Measurements from ENCODE around the gene ZSCAN4.

The ZSCAN4 gene

DNA sequence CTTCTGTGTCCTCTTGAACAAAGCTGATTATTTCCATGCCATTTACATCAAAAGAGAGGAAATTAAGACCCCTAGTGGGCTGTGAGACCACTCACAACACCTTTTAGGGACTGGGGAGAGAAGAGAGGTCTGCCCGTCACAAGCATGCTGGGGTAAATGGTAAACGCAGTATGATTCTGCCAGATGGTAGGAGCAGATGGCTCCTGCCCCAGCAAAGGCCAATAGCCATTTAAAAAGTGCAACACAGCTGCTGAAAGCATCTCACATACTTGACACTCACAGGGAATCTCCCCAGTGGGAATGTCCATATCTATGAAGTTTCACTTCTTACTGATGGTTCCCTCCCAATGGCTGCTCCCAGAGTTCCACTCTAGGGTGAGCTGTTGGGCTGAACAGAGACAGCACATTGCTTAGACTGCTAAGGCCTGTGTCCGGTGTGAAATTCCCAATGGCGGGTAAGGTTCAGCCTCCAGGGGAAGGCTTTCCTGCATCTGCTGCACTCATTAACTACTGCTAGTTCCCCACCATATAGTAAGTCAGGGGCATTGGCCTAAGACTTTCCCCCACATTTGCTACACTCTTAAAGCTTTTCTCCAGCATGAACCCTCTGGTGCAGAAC lies 51.3 kb downstream of the ZSCAN4 start:
- DNase-seq: no peak
- Mint-ChIP-seq H3K27me3 (ENCODE audit: low read depth, poor library complexity) (peaks cover 2% of the 10 kb centered on the region), H3K4me3 (no peak overlapping the region), H3K4me1 (no peaks in the 10 kb centered on the region), H3K36me3 (ENCODE audit: low read depth) (peaks cover 95% of the 10 kb centered on the region), H3K9me3 (peaks cover 96% of the 10 kb centered on the region), H3K27ac (no peak overlapping the region)
- TF ChIP-seq, protein P1, sequence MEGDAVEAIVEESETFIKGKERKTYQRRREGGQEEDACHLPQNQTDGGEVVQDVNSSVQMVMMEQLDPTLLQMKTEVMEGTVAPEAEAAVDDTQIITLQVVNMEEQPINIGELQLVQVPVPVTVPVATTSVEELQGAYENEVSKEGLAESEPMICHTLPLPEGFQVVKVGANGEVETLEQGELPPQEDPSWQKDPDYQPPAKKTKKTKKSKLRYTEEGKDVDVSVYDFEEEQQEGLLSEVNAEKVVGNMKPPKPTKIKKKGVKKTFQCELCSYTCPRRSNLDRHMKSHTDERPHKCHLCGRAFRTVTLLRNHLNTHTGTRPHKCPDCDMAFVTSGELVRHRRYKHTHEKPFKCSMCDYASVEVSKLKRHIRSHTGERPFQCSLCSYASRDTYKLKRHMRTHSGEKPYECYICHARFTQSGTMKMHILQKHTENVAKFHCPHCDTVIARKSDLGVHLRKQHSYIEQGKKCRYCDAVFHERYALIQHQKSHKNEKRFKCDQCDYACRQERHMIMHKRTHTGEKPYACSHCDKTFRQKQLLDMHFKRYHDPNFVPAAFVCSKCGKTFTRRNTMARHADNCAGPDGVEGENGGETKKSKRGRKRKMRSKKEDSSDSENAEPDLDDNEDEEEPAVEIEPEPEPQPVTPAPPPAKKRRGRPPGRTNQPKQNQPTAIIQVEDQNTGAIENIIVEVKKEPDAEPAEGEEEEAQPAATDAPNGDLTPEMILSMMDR (IDR thresholded peaks at IDR 0.05): no peak

DNA sequence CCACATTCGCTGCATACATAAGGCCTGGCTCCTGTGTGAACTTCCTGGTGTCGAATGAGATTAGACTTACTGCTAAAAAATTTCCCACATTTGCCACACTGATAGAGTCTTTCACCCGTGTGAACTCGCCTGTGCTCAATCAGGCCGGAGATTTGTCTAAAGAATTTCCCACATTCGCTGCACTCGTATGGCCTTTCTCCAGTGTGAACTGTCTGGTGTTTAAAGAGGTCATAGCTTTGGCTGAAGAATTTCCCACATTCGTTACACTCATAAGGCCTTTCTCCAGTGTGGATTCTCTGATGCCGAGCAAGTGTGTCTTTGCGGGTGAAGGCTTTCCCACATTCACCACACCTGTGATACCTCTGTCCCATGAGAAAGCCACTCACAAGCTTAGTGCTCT lies 52.1 kb downstream of the ZSCAN4 start:
- H3K36me3 Mint-ChIP-seq (ENCODE audit: low read depth): peaks cover 95% of the 10 kb centered on the region
- H3K4me3 Mint-ChIP-seq: no peak overlapping the region
- H3K4me1 Mint-ChIP-seq: no peaks in the 10 kb centered on the region
- TF ChIP-seq, protein P1 (IDR thresholded peaks at IDR 0.05): no peak
- no peak for DNase-seq
- peaks cover 99% of the 10 kb centered on the region for H3K9me3 Mint-ChIP-seq
- H3K27ac Mint-ChIP-seq: no peak overlapping the region
- H3K27me3 Mint-ChIP-seq (ENCODE audit: low read depth, poor library complexity): peaks cover 2% of the 10 kb centered on the region

All from nephron progenitor cell (in vitro differentiated cells).